Measurements from ENCODE around the gene MACROD2. TPM values are rescaled to one million over a fixed set of nuclear protein-coding genes. Genes with fewer than 3 reads are reported as not detected.

The MACROD2 gene
- total RNA-seq, 1 experiment from 2014 or later = 1.6 TPM

GRCh38 chr20:15916623-15917022 is 1921.3 kb downstream of the MACROD2 start:
- no peaks in the 10 kb centered on the region for H3K23me2 ChIP-seq (ENCODE audit: insufficient read length, low read depth, low read length, poor library complexity, severe bottlenecking)
- DNase-seq = no peak
- no peak overlapping the region for H2BK120ac ChIP-seq (ENCODE audit: low read depth, low read length, poor library complexity, severe bottlenecking)
- H3K56ac ChIP-seq (ENCODE audit: insufficient read length, low read depth, low read length) = no peak overlapping the region
- no peaks in the 10 kb centered on the region for H3K79me2 ChIP-seq (ENCODE audit: insufficient read depth, low read length)
- no peak overlapping the region for H3K4ac ChIP-seq (ENCODE audit: low read depth, low read length)
- no peak overlapping the region for H3K9ac ChIP-seq (ENCODE audit: extremely low read depth, insufficient read length, low read length)
- WGBS (ENCODE audit: extremely low coverage, insufficient read length, low lambda C conversion rate) = no CpG with 5 or more reads among the region's 5 CpGs
- H3K36me3 Mint-ChIP-seq (ENCODE audit: insufficient read depth in 1 of 3, low read depth in 3 of 3) = no peaks in the 10 kb centered on the region
- no peak overlapping the region for H4K8ac ChIP-seq (replicated peaks; ENCODE audit: insufficient read length, low read depth, low read length)
- no peak overlapping the region for H3K27ac ChIP-seq (ENCODE audit: insufficient read length, low read depth, low read length)
- H4K5ac ChIP-seq (ENCODE audit: insufficient read length, low read depth, low read length) = no peak overlapping the region
- no peak overlapping the region for H3K4me3 Mint-ChIP-seq
- H2BK15ac ChIP-seq (ENCODE audit: low read depth, low read length) = no peak overlapping the region
- no peak overlapping the region for H2BK20ac ChIP-seq (ENCODE audit: low read depth, low read length, poor library complexity, severe bottlenecking)
- no peaks in the 10 kb centered on the region for H3K27me3 ChIP-seq (ENCODE audit: insufficient read depth, low read length)
- H3K18ac ChIP-seq (ENCODE audit: insufficient read length, low read depth, low read length) = no peak overlapping the region
- H3T11ph ChIP-seq (ENCODE audit: low read length) = no peak overlapping the region
- no peaks in the 10 kb centered on the region for H4K20me1 ChIP-seq (ENCODE audit: control insufficient read depth, insufficient read depth, insufficient read length)
- no peak overlapping the region for H3K27ac Mint-ChIP-seq
- H4K91ac ChIP-seq (ENCODE audit: insufficient read length, low read depth, low read length) = no peak overlapping the region
- H3K4me1 ChIP-seq (ENCODE audit: insufficient read depth, low read length) = peaks cover 2% of the 10 kb centered on the region; the same call in 1 of the 2 replicates
- H3K14ac ChIP-seq (ENCODE audit: insufficient read depth, low read length) = no peak overlapping the region
- no peak overlapping the region for H2BK12ac ChIP-seq (ENCODE audit: insufficient read length, low read depth, low read length)
- no peaks in the 10 kb centered on the region for H3K79me1 ChIP-seq (ENCODE audit: insufficient read depth, low read depth, low read length, poor library complexity, severe bottlenecking)
- H2AK5ac ChIP-seq (ENCODE audit: insufficient read length, low read length) = no peak overlapping the region
- no peaks in the 10 kb centered on the region for H3K9me3 Mint-ChIP-seq
- H3K4me2 ChIP-seq (ENCODE audit: insufficient read depth, insufficient read length, low read length) = no peak overlapping the region
- H2BK5ac ChIP-seq (ENCODE audit: insufficient read length, low read length) = no peak overlapping the region
- H3K4me1 Mint-ChIP-seq = peaks cover 14 to 18% of the 10 kb centered on the region in 2 experiments; a peak in 3 of 4 replicates
- no peak for TF ChIP-seq CTCF (conservative IDR thresholded peaks at IDR 0.05)
- no peak overlapping the region for H2AFZ ChIP-seq (ENCODE audit: low read length)
- no peak overlapping the region for H3K23ac ChIP-seq (ENCODE audit: insufficient read length, low read depth, low read length)
- no peaks in the 10 kb centered on the region for H3K27me3 Mint-ChIP-seq (ENCODE audit: low read depth)
- no peaks in the 10 kb centered on the region for H3K9me3 ChIP-seq (ENCODE audit: control insufficient read depth, low read depth, low read length)

Measured in H9 (cell line).